CD4-positive, alpha-beta T cell treated with Interleukin-4 for 4 hours (primary cell): ENCODE results near the gene DIP2A.
"Not testable (repeated sequence)": the region's sequence is repeated elsewhere in the genome, so short reads cannot be mapped to it uniquely, and the experiment has no call there.

Experiments
- DNase-seq: peaks from one replicate; pipeline ENCODE4 v3.0.0-alpha.2; 2020

Gene DIP2A

GRCh38 chr21:46483300-46484295 lies 24.9 kb downstream of the DIP2A start:
- peak; percentile 24 for DNase-seq

GRCh38 chr21:46486481-46487126 lies 27.9 kb downstream of the DIP2A start:
- no peak for DNase-seq

GRCh38 chr21:46489162-46489663 lies 30.5 kb downstream of the DIP2A start:
- no peak for DNase-seq

- DNase-seq = no peak
Observed at GRCh38 chr21:46489800-46490199, 31.1 kb downstream of the DIP2A start.

GRCh38 chr21:46491553-46491952 lies 32.9 kb downstream of the DIP2A start:
- no peak for DNase-seq

GRCh38 chr21:46492851-46493250 lies 34.2 kb downstream of the DIP2A start:
- DNase-seq = no peak

GRCh38 chr21:46493828-46494227 lies 35.1 kb downstream of the DIP2A start:
- DNase-seq = no peak

GRCh38 chr21:46498335-46499050 lies 39.8 kb downstream of the DIP2A start:
- DNase-seq = no peak

GRCh38 chr21:46500224-46500861 lies 41.7 kb downstream of the DIP2A start:
- DNase-seq = peak; percentile 64

- peak; percentile 11 for DNase-seq
Observed at GRCh38 chr21:46503922-46504550, 45.3 kb downstream of the DIP2A start.

- no peak for DNase-seq
Observed at GRCh38 chr21:46504666-46505065, 46.0 kb downstream of the DIP2A start.

GRCh38 chr21:46507562-46507961 lies 48.9 kb downstream of the DIP2A start:
- DNase-seq = no peak

- no peak for DNase-seq
Observed at GRCh38 chr21:46509741-46510502, 51.2 kb downstream of the DIP2A start.

- peak; percentile 49 for DNase-seq
Observed at GRCh38 chr21:46515109-46515508, 56.4 kb downstream of the DIP2A start.

- DNase-seq = no peak
Observed at GRCh38 chr21:46516068-46516467, 57.4 kb downstream of the DIP2A start.

GRCh38 chr21:46517361-46517760 lies 58.7 kb downstream of the DIP2A start:
- DNase-seq = no peak

- DNase-seq = no peak
Observed at GRCh38 chr21:46518983-46519583, 60.4 kb downstream of the DIP2A start.

GRCh38 chr21:46527393-46527792 lies 68.7 kb downstream of the DIP2A start:
- DNase-seq = not testable (repeated sequence)

- no peak for DNase-seq
Observed at GRCh38 chr21:46527801-46528200, 69.1 kb downstream of the DIP2A start.

- DNase-seq = peak; percentile 38
Observed at GRCh38 chr21:46532080-46532479, 73.4 kb downstream of the DIP2A start.

- DNase-seq = no peak
Observed at GRCh38 chr21:46537026-46537425, 78.3 kb downstream of the DIP2A start.
